KMS-11 (cell line): ENCODE measurements around the gene OPRM1.

Experiments used
- H2AFZ ChIP-seq: fragments of 200-600 bp; sonication (generic); 2 replicates; pipeline ENCODE4 v1.6.1; 2016; ENCODE audit warnings: antibody characterized with exemption, mixed run types, low read depth
- H3K27ac ChIP-seq: fragments of 200-600 bp; sonication (generic); 2 replicates; pipeline ENCODE4 v1.6.1; 2016; ENCODE audit warnings: mild to moderate bottlenecking, mixed run types
- H3K27me3 ChIP-seq: fragments of 200-600 bp; sonication (generic); 2 replicates; pipeline ENCODE4 v1.6.1; 2017; ENCODE audit warnings: mild to moderate bottlenecking, low read depth, mixed run types, moderate library complexity; ENCODE audit not compliant: insufficient read depth
- H3K36me3 ChIP-seq: fragments of 200-600 bp; sonication (generic); 2 replicates; pipeline ENCODE4 v1.6.1; 2017; ENCODE audit warnings: mild to moderate bottlenecking, mixed run types; ENCODE audit not compliant: insufficient read depth
- H3K4me1 ChIP-seq: fragments of 200-600 bp; sonication (generic); 2 replicates; pipeline ENCODE4 v1.6.1; 2016; ENCODE audit warnings: mild to moderate bottlenecking, low read depth, mixed run types; ENCODE audit not compliant: poor library complexity, severe bottlenecking
- H3K4me2 ChIP-seq: fragments of 200-600 bp; sonication (generic); 2 replicates; pipeline ENCODE4 v1.7.0; 2016; ENCODE audit warnings: mild to moderate bottlenecking, mixed run types
- H3K4me3 ChIP-seq: fragments of 200-600 bp; sonication (generic); IDR thresholded peaks from 2 replicates; pipeline ENCODE4 v1.6.1; 2017; ENCODE audit warnings: low read depth, low read length, mixed read lengths; ENCODE audit not compliant: insufficient read depth
- H3K79me2 ChIP-seq: fragments of 200-600 bp; sonication (generic); 2 replicates; pipeline ENCODE4 v1.6.1; 2016; ENCODE audit warnings: low read depth, mixed run types; ENCODE audit not compliant: insufficient read depth
- H3K9ac ChIP-seq: fragments of 200-600 bp; sonication (generic); 2 replicates; pipeline ENCODE4 v1.6.1; 2016; ENCODE audit warnings: mild to moderate bottlenecking, mixed run types
- H4K20me1 ChIP-seq: fragments of 200-600 bp; sonication (generic); 2 replicates; pipeline ENCODE4 v1.6.1; 2016; ENCODE audit warnings: mild to moderate bottlenecking, mixed run types; ENCODE audit not compliant: insufficient read depth
- CTCF ChIP-seq: fragments of 200-600 bp; sonication (generic); conservative IDR thresholded peaks from 2 replicates; pipeline ENCODE4 v1.6.1; 2017; ENCODE audit warnings: low read depth, mild to moderate bottlenecking, antibody characterized with exemption, low read length, moderate library complexity, mixed read lengths

OPRM1 gene

GRCh38 chr6:154243793-154244750 is 205.0 kb downstream of the OPRM1 start:
- H3K36me3 ChIP-seq = no peaks in the 10 kb centered on the region
- H3K4me3 ChIP-seq = no peak overlapping the region
- H2AFZ ChIP-seq = no peak overlapping the region
- no peaks in the 10 kb centered on the region for H4K20me1 ChIP-seq
- no peak overlapping the region for H3K9ac ChIP-seq
- no peaks in the 10 kb centered on the region for H3K79me2 ChIP-seq
- H3K4me1 ChIP-seq = peaks cover 1% of the 10 kb centered on the region
- H3K27me3 ChIP-seq = no peaks in the 10 kb centered on the region
- TF ChIP-seq CTCF = no peak
- H3K27ac ChIP-seq = no peak overlapping the region
- H3K4me2 ChIP-seq = no peak overlapping the region

GRCh38 chr6:154245506-154245905 is 206.5 kb downstream of the OPRM1 start:
- no peak overlapping the region for H3K27ac ChIP-seq
- no peak for TF ChIP-seq CTCF

GRCh38 chr6:154246723-154247118 is 207.7 kb downstream of the OPRM1 start:
- H2AFZ ChIP-seq = no peak overlapping the region
- H3K4me2 ChIP-seq = no peak overlapping the region
- no peaks in the 10 kb centered on the region for H3K79me2 ChIP-seq
- no peak for TF ChIP-seq CTCF
- H4K20me1 ChIP-seq = no peaks in the 10 kb centered on the region
- no peak overlapping the region for H3K9ac ChIP-seq
- H3K27ac ChIP-seq = no peak overlapping the region
- no peak overlapping the region for H3K4me3 ChIP-seq
- H3K27me3 ChIP-seq = no peaks in the 10 kb centered on the region
- H3K4me1 ChIP-seq = peaks cover 28% of the 10 kb centered on the region
- no peaks in the 10 kb centered on the region for H3K36me3 ChIP-seq

More at GRCh38 chr6:154245506-154245905, 206.5 kb downstream of the OPRM1 start:
- H4K20me1 ChIP-seq = no peaks in the 10 kb centered on the region
- H3K4me3 ChIP-seq = no peak overlapping the region
- H3K27me3 ChIP-seq = no peaks in the 10 kb centered on the region
- H3K36me3 ChIP-seq = no peaks in the 10 kb centered on the region
- no peak overlapping the region for H3K9ac ChIP-seq
- H3K4me1 ChIP-seq = peaks cover 15% of the 10 kb centered on the region
- H2AFZ ChIP-seq = no peak overlapping the region
- H3K4me2 ChIP-seq = no peak overlapping the region
- no peaks in the 10 kb centered on the region for H3K79me2 ChIP-seq

GRCh38 chr6:154247119-154247861 is 208.2 kb downstream of the OPRM1 start:
- Histone ChIP-seq H3K27ac (no peak overlapping the region), H3K9ac (no peak overlapping the region), H3K27me3 (no peaks in the 10 kb centered on the region), H2AFZ (no peak overlapping the region), H3K36me3 (no peaks in the 10 kb centered on the region), H3K79me2 (no peaks in the 10 kb centered on the region), H4K20me1 (no peaks in the 10 kb centered on the region), H3K4me2 (no peak overlapping the region), H3K4me3 (no peak overlapping the region), H3K4me1 (peaks cover 29% of the 10 kb centered on the region)
- no peak for TF ChIP-seq CTCF
